ENCODE data around the gene FCRLB. TPM values are rescaled to one million over a fixed set of nuclear protein-coding genes. Genes with fewer than 3 reads are reported as not detected.

FCRLB gene
- total and polyA plus RNA-seq, 9 of the 15 experiments (the other 6 are each of a cell fraction or from before 2014, with no cell fraction given): 0.20 to 4.6 (median 1.3) TPM

GRCh38 chr1:161749509-161750407, 28.4 kb downstream of the FCRLB start, which contains the start of gene DUSP12 (continued):
- no peak for TF ChIP-seq SRSF1 (IDR thresholded peaks at IDR 0.05; ENCODE audit: low read depth, low read length)
- no peak for TF ChIP-seq ZNF347 (CRISPR knock-in tag; IDR thresholded peaks at IDR 0.05; ENCODE audit: low read depth)
- peak; percentile 92 for TF ChIP-seq L3MBTL2 (IDR thresholded peaks at IDR 0.05)
- TF ChIP-seq TAF7 (tag; IDR thresholded peaks at IDR 0.05): 0 out of 2 replicates have a peak, but pooled peaks have one; percentile 41
- TF ChIP-seq C11orf30 (IDR thresholded peaks at IDR 0.05; ENCODE audit: low read depth): peak; percentile 65
- no peak for TF ChIP-seq ATF4 (CRISPR knock-in tag; IDR thresholded peaks at IDR 0.05)
- TF ChIP-seq CEBPB (tag; IDR thresholded peaks at IDR 0.05): no peak
- TF ChIP-seq MTA3 (IDR thresholded peaks at IDR 0.05; ENCODE audit: borderline replicate concordance): no peak
- no peak for TF ChIP-seq FOXJ3 (CRISPR knock-in tag; IDR thresholded peaks at IDR 0.05)
- TF ChIP-seq HOMEZ (CRISPR knock-in tag; IDR thresholded peaks at IDR 0.05): no peak
- no peak for TF ChIP-seq ZNF140 (CRISPR knock-in tag; IDR thresholded peaks at IDR 0.05)
- TF ChIP-seq ZNF217 (CRISPR knock-in tag; IDR thresholded peaks at IDR 0.05): no peak
- no peak for TF ChIP-seq HDAC3 (IDR thresholded peaks at IDR 0.05; ENCODE audit: borderline replicate concordance, partially characterized antibody)
- 0 out of 2 replicates have a peak, but pooled peaks have one; percentile 26 for TF ChIP-seq DPF2 (IDR thresholded peaks at IDR 0.05)
- TF ChIP-seq SUPT5H (IDR thresholded peaks at IDR 0.05): peak; percentile 93
- TF ChIP-seq SRSF9 (IDR thresholded peaks at IDR 0.05; ENCODE audit: borderline replicate concordance, low read depth, low read length): no peak
- TF ChIP-seq JUN (IDR thresholded peaks at IDR 0.05; ENCODE audit: borderline replicate concordance, low read depth, low read length): peak; percentile 47; the same call in 1 of the 2 replicates
- peak; percentile 15; the same call in 1 of the 2 replicates for TF ChIP-seq JUN (CRISPR knock-in tag; IDR thresholded peaks at IDR 0.05; ENCODE audit: borderline replicate concordance)
- TF ChIP-seq CCAR2 (IDR thresholded peaks at IDR 0.05; ENCODE audit: low read depth, low read length): no peak
- TF ChIP-seq ARID4B (CRISPR knock-in tag; IDR thresholded peaks at IDR 0.05): peak; percentile 96
- TF ChIP-seq HDAC1 (IDR thresholded peaks at IDR 0.05): peak in 1 of 2 experiments; percentile 89; a peak in 2 of 4 replicates

Measured in K562 (cell line).